Stimulated activated CD4-positive, alpha-beta T cell treated with anti-CD3 and anti-CD28 coated beads, Interleukin-2, amount 100 ng/mL, for 4 hours (primary cell): ENCODE data around the gene TMX2.
"Not testable (repeated sequence)": the region's sequence is repeated elsewhere in the genome, so short reads cannot be mapped to it uniquely, and the experiment has no call there.

Experiments
- DNase-seq: peaks from one replicate; pipeline ENCODE4 v3.0.0-alpha.2; 2020; ENCODE audit warnings: low read depth

The TMX2 gene, protein sequence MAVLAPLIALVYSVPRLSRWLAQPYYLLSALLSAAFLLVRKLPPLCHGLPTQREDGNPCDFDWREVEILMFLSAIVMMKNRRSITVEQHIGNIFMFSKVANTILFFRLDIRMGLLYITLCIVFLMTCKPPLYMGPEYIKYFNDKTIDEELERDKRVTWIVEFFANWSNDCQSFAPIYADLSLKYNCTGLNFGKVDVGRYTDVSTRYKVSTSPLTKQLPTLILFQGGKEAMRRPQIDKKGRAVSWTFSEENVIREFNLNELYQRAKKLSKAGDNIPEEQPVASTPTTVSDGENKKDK

DNA sequence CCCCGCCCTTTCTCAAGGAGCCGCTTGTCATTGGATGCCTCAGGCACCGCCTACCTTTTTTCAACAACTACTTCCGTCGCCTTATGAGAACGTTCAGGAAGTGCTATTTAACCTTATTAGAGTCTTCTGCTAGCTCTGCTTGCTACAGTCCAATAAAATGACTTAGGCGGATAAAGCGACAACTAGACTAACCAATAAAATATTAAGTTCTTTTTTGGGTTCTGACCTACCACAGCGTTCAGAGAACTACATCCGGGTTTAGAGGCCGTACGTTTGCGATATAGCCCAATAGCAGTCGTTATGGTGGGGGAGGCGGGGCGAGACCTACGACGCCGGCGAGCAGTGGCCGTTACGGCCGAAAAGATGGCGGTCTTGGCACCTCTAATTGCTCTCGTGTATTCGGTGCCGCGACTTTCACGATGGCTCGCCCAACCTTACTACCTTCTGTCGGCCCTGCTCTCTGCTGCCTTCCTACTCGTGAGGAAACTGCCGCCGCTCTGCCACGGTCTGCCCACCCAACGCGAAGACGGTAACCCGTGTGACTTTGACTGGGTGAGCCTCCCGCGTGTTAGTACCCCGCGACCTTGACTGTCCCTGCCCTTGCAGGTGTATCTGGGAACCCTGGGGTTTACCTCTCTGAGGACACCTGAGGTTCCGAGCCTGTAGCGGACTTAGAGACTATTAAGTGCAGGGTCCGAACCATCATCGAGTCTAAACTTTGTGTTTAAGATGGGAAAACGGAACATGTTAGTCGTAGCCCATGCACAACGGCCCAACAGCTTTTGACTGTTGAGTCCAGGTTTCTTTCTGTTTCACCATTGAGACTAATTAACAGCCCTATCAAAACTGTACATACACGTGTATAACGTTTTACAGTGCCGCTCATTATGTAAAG, at the start of gene TMX2:
TMX2 (plus strand) TSS at position 338 of the 895 bp plus-strand sequence; CDS start at position 364, 26 bp downstream.
- peak; percentile 84 for DNase-seq

DNA sequence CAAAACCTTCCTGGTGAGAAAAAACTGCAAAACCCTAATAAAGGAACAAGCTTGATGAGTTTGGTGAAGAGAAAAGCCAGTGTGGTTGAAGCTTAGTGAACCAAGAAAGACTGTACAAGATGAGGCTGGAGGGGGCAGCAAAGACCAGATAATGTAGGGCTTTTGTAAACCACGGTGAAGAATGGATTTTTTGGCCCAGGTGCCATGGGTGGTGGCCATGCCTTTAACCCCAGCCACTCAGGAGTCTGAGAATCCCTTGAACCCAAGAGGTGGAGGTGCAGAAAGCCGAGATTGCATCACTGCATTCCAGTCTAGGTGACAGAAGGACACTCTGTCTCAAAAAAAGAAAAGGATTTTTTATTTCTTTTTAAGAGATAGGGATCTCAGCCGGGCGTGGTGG, 49.5 kb upstream of the TMX2 start:
- no peak for DNase-seq

DNA sequence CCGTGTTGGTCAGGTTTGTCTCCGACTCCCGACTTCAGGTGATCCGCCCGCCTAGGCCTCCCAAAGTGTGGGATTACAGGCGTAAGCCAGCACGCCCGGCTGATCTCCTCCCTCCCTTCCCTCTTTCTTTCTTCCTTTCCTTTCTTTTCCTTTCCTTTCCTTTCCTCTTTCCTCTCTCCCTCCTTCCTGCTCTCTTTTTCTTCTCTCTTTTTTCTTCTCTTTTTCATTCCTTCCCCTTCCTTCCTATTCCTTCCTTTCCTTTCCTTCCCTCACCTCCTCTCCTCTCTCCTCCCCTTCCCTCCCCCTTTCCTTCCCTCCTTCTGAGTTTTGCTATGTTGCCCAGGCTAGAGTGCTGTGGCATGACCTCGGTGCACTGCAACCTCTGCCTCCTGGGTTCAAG, 48.4 kb upstream of the TMX2 start:
- DNase-seq = no peak

DNA sequence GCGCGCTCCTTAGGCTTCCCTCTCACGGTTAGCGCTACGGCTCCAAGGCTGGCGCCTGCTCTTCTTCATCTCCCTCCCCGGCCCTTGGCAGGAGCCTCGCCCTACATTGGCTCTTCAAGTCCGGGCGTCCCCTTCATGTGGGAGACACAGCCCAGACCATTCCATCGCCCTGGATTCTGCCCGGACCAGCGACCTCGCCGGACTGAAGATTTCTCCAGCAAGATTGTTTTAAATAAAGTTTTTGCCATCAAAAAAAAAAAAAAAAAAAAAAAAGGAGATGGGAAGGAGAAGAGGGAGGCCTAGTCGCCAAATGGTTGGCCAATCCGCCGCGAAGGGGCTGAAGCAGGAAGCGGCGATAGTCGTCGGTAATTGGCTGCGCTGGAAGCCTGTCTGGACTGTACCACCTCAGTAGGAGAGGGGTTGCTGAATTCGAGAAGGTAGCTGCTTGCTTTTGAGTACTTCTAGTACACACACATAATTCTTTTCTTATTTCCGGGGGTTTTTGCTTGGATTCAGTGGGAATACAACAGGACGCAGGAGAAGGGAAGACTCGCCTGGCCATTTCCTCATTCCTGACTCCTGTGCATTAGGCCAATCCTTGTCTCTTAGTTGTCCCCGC, 45.2 kb upstream of the TMX2 start:
- peak; percentile 93 for DNase-seq

DNA sequence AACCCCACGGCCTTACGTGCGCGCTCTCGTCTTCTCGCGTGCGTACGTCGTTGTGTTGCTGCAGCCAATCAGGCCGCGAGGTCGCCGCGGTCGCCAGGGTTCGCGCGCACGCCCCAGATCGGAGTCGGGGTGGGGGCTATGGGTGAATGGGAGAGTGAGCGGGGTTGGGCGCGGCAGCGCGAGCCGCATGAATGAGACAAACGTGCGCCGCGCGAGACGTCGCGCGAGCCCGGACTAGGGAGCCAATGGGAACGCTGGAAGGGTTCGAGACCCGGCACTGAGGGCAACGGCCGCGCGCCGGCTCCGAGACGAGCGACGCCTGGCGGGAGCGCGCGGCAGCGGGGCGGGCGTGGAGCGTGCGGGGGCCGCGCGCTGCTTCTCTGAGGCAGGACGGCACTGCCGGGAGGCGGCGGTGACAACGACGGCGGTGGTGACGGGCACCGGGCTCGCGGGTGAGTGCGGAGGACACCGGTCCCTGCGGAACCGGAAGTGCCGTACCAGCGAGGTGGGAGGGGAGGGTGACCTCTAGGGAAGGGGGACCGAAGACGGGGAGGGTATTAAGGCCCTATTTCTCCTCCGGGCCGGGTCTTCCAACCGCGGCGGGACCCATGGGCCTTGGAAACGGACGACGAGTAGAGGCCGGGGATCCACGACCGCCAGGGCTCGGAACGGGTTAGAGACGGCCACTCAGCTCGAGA, 44.5 kb upstream of the TMX2 start, which contains the start of gene ZDHHC5:
ZDHHC5 (plus strand) TSS at position 379 of the 698 bp plus-strand sequence. CDS start 4,977 bp downstream, outside the sequence.
- DNase-seq = peak; percentile 99

DNA sequence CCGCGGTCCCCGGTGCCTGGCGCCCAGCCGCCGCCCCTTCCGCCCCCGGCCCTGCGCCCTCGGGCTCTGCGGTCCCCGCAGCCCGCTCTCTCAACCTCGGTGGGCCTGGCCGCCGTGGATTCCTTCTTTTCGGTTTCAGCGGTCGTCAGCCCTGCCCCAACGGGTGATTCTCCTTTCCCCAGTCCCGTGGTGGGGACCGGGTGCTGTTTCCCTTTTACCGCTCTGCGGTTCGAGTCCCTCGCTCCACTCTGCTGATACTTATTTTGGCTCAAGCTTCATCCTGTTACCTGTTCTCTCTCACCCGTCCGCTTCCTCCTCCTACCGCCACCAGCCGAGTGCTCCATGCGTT, 44.0 kb upstream of the TMX2 start:
- no peak for DNase-seq

DNA sequence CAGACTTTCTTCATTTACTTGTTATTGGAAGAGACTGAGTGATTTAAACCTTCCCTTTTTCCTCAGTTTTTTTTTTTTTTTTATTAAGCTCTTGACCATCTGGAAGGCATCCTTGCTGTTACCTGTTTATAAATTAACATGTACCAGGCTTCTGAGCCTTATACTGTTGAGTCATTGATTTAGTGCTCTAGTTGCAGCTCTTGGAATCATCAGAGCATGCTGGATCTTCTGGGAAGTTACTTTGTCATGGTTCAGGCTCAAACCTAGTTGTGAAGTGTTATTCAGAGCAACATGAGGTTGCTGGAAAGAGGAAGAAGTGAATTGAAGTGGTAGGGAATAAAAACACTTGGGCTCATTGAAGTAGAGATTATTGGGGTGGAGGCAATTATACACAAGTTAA, 38.1 kb upstream of the TMX2 start:
- DNase-seq = no peak

DNA sequence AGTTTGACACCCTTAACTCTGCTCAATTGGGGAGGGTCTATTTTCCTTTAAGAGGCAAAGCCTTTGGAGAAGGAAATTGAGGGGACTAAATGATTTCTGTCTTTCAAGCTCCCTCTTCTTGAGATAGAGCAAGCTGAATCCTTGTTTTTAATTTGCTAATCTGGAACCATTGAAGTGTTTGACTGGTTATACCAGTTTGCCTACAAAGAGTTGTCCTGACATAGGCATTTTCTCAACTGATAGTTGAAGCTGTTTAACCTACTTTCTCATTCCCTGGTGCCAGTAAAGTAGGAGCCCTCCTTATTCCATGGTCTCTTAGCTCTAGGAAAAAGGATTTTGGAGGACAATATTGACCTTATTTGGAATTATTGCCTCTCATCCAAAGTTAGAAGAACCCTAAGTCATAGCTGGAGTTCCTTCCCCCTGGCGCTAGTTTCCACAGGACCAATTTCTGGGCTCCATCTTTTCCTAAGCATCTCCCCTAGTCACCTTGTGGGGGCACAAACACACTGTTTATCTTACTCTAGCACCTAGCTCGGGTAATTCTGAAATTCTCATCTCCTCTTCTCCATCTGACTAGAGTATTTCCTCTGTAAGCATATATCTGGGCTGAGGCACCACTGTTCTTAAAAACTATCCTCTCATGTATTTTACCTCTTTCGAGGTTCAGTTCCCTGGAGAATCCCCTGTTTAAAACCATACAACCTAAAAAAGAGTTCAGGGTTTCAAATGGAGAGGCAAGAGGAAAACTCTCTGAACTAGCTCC, 37.0 kb upstream of the TMX2 start:
- no peak for DNase-seq

DNA sequence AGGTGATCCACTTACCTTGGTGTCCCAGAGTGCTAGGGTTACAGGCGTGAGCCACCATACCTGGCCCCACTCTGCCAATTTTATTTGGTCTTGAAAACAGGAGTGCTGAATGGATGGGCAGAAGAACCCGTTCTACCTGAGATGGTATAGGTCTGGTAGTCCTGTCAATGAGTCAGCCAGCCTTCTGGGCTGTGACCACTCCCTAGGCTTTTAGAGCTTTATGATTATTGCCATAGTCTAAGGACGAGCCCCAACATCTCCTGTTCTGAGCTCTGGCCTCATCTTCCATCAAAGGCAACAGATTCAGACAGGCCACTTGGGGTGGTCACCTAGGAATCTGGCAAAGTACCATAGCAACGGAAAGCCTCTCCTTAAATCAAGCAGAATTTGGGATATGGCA, 33.0 kb upstream of the TMX2 start:
- DNase-seq = no peak

DNA sequence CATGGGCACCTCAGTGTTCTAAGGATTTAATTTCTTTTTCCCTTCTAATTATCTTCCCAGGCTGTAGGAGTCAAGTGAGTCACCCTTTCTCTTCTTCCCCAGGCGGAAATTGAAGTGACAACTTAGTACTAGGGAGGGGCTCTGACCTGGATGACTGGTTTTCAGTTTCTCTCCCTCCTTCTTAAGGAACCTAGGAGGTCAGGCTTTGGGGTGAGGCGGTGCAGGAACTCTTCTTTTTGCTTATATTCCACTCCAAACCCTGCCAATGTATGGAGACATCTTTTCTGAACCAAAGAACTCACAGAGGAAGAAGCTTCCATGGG, 31.9 kb upstream of the TMX2 start:
- no peak for DNase-seq

DNA sequence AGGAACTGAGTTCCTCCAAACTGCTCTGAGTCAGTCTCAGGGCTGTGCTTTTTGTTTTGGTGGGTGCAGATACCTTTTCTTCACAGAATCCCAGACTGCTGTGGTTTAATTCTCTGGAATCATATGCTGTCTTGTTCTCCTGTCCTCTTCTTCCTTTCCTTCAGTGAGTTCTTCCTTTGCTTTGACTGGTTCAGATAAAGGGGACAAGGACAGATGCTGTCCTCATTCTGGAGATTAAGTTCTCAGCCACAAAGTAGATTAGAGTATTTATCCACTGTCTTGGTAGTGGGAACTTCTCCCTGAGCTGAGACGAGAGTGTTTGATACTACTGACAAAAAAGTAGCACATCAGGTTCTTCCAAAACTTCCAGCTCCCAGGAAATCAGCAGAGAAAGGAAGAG, 31.2 kb upstream of the TMX2 start:
- DNase-seq = no peak

DNA sequence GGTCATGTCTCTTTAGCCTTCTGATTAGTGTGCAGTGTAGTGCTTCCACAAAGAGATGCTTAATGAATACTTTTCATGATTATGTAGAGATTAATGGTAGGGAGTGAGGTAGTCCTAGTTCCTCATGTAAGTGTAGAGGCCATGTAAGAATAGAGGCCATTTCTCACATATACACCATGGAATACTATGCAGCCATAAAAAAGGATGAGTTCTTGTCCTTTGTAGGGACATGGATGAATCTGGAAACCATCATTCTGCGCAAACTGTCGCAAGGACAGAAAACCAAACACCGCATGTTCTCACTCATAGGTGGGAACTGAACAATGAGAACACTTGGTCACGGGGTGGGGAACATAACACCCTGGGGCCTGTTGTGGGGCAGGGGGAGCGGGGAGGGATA, 21.9 kb upstream of the TMX2 start:
- not testable (repeated sequence) for DNase-seq

DNA sequence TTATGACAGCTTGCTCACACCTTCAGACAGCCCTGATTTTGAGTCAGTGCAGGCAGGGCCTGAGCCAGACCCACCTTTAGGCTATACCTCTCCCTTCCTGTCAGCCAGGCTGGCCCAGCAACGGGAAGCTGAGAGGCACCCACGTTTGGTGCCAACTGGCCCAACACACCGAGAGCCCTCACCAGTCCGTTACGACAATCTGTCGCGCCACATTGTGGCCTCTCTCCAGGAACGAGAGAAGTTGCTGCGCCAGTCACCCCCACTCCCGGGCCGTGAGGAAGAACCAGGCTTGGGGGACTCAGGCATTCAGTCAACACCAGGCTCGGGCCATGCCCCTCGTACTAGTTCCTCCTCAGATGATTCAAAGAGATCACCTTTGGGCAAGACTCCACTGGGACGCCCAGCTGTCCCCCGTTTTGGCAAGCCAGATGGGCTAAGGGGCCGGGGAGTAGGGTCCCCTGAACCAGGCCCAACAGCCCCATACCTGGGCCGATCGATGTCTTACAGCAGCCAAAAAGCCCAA, 13.5 kb upstream of the TMX2 start:
- no peak for DNase-seq

DNA sequence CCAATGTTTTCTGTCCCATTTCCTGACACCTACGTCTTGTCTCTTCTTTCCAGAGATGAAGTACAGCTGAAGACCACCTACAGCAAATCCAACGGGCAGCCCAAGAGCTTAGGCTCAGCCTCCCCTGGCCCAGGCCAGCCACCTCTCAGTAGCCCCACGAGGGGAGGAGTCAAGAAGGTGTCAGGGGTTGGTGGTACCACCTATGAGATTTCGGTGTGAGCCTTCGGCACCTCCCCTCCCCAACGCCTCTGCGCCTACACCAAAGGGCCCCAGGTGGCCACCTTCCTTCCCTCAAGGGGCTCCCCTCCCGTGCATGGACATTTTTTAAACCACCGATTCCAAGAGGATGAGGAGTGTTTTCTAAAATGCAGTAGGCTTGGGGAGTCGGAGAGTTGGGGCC, 12.6 kb upstream of the TMX2 start:
- DNase-seq = no peak

DNA sequence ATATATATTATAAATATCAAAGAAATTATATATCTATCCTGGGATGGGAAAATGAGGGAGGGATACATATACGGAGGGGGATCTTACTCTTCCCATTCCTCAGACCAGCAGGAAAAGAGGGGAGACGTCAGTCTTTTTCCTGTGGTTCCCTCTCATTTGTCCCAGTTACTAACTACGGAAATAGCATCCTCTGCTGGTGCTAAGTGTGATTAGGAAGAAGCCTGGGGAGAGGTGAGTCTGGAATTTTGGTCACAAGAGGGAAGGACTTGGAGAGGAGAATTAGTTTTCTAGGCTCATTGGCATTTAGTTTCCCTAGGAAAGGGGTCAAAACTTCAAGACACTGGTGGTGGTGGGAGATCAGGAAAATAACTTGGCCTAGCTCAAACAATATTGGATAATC, 12.0 kb upstream of the TMX2 start:
- DNase-seq = no peak

DNA sequence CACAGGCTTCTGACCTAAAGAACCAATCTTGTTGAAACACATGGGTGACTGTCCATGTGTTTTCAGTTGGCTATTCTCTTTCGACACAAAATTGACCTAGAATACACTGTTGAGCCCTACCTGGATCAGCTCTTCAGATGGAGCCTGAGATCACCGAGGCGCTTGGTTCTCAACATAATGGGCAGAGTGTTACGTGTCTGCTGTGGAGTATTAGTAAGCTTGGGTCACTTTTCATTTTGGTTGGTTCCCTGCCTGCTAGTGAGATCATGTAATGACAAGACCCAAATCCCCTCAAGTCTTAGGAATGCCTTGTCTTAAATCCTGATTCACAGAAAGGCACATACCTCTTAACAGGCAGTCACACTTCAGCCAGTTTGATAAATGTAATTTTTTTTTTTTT, 9.1 kb upstream of the TMX2 start:
- no peak for DNase-seq

DNA sequence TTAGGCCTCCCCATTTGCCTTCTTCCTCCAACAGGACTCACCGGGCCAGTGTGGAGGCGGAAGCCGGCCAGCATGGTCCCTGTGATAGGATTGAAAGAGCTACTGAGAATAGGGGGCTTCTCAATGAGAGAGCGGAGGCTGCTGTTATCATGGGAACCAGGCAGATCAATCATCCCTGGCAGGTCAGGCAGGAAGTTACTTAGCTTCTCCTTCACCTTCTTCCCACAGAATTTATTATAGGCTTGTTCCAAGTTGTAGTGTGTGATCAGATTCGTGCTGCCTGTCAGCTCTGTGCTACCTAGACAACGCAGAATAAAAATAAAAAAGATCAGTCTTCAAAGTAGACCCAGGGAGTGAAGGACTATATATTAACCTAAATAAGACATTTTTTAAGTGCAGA, 7.5 kb upstream of the TMX2 start:
- no peak for DNase-seq

DNA sequence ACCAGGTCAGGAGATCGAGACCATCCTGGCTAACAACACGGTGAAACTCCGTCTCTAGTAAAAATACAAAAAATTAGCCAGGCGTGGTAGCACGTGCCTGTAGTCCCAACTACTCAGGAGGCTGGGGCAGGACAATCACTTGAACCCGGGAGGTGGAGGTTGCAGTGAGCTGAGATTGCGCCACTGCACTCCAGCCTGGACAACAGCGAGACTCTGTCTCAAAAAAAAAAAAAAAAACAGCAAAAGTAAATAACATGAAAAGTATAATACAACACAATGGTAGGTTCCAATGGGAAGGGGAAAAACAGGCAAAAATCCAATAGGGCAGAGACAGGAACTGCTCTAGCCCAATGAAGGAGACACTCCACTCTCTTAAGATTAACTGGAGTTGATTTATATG, 7.0 kb upstream of the TMX2 start:
- not testable (repeated sequence) for DNase-seq

DNA sequence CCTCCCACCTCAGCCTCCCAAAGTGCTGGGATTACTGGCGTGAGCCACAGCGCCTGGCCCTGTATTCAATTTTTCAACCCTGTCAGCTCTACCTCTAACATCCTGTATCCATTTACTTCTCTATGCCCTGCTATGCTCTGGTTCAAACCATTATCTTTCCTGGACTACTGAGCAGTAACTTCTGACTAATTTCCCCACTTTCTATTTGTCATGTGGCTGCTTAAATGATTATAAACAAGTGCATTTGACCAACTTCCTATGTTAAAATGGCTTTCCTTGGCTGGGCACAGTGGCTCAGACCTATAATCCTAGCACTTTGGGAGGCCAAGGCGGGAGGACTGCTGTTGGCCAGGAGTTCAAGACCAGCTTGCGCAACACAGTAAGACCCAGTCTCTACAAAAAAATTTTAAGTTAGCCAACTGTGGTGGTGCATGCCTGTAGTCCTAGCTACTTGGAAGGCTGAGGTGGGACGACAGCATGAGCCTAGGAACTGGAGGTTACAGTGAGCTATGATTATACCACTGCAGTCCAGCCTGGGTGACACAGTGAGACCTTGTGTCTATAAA, 2.5 kb upstream of the TMX2 start:
- no peak for DNase-seq

DNA sequence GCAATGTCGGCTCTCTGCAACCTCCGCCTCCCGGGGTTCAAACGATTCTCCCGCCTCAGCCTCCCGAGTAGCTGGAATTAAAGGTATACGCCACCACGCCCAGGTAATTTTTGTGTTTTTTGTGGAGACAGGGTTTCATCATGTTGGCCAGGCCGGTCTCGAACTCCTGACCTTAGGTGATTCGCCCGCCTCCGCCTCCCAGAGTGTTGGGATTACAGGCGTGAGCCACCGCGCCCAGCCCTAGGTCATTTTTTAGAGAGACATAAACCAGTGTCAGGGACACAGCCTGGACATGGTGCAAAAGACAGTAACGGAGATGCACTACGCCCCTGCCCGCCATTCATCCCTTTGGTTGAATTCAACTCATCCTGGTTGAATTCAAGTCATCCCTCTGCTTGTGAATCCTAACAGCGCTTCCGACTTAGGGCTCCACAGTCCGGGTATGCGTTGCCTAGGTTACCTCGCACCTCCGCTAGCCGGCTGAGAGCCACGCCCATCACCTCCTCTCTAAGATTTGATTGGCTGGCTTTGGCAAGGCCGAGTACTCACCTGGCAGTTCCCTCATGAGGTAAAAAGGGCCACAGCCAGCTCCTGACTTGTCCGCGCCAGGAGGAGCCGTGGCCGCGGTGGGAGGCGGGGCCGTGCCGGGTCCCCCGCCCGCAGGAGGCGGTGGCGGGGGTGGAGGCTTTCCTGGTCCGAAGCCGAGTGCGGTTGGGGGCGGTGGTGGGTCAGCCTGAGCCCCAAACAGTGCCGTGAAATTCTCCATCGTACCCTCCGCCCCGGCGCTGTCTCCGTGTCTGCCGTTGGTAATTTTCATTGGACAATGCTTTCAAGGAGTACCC, 758 bp upstream of the TMX2 start, which contains the start of gene MED19:
MED19 (minus strand) TSS at position 802 of the 842 bp plus-strand sequence; CDS start at position 766, 36 bp downstream.
- DNase-seq = peak; percentile 50
